ENCODE results near the gene UCHL5. TPM values are rescaled to one million over a fixed set of nuclear protein-coding genes. Genes with fewer than 3 reads are reported as not detected.
"Not testable (repeated sequence)": the region's sequence is repeated elsewhere in the genome, so short reads cannot be mapped to it uniquely, and the experiment has no call there.

The UCHL5 gene
- total RNA-seq, 4 donors from 2014 or later: 7.4 to 40.9 (median 23.1) TPM

- Histone ChIP-seq H3K4me3 (no peak overlapping the region), H3K27ac (no peak overlapping the region), H3K27me3 (no peaks in the 10 kb centered on the region), H3K36me3 (no peaks in the 10 kb centered on the region), H3K9me3 (no peaks in the 10 kb centered on the region), H3K4me1 (no peaks in the 10 kb centered on the region)
- intact Hi-C loops (cut with DNase I; ENCODE audit: low total_unique reads): no loop called here
- DNase-seq: no peak
- no peak for TF ChIP-seq POLR2A (IDR thresholded peaks at IDR 0.05)
These were observed 75.1 kb downstream of the UCHL5 start for GRCh38 chr1:192984080-192984479.

- TF ChIP-seq POLR2A (IDR thresholded peaks at IDR 0.05): no peak
- TF ChIP-seq, protein P1, sequence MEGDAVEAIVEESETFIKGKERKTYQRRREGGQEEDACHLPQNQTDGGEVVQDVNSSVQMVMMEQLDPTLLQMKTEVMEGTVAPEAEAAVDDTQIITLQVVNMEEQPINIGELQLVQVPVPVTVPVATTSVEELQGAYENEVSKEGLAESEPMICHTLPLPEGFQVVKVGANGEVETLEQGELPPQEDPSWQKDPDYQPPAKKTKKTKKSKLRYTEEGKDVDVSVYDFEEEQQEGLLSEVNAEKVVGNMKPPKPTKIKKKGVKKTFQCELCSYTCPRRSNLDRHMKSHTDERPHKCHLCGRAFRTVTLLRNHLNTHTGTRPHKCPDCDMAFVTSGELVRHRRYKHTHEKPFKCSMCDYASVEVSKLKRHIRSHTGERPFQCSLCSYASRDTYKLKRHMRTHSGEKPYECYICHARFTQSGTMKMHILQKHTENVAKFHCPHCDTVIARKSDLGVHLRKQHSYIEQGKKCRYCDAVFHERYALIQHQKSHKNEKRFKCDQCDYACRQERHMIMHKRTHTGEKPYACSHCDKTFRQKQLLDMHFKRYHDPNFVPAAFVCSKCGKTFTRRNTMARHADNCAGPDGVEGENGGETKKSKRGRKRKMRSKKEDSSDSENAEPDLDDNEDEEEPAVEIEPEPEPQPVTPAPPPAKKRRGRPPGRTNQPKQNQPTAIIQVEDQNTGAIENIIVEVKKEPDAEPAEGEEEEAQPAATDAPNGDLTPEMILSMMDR (IDR thresholded peaks at IDR 0.05): no peak
- no peaks in the 10 kb centered on the region for H3K9me3 ChIP-seq
- H3K4me1 ChIP-seq: no peaks in the 10 kb centered on the region
- H3K27ac ChIP-seq: no peak overlapping the region
- H3K27me3 ChIP-seq: no peaks in the 10 kb centered on the region
- H3K4me3 ChIP-seq: no peak overlapping the region
- H3K36me3 ChIP-seq: no peaks in the 10 kb centered on the region
- DNase-seq: no peak
- intact Hi-C loops (cut with DNase I; ENCODE audit: low total_unique reads): no loop called here
These were observed 75.7 kb downstream of the UCHL5 start for GRCh38 chr1:192983349-192983980.

GRCh38 chr1:192980856-192981255 lies 78.3 kb downstream of the UCHL5 start:
- Histone ChIP-seq H3K27me3 (no peaks in the 10 kb centered on the region), H3K4me1 (no peaks in the 10 kb centered on the region), H3K36me3 (no peaks in the 10 kb centered on the region), H3K27ac (no peak overlapping the region), H3K4me3 (no peak overlapping the region), H3K9me3 (no peaks in the 10 kb centered on the region)
- no peak for DNase-seq
- intact Hi-C loops (cut with DNase I; ENCODE audit: low total_unique reads): no loop called here
- TF ChIP-seq, protein P1 (IDR thresholded peaks at IDR 0.05): no peak
- no peak for TF ChIP-seq POLR2A (IDR thresholded peaks at IDR 0.05)

GRCh38 chr1:192980334-192980733 lies 78.8 kb downstream of the UCHL5 start:
- H3K27me3 ChIP-seq; H3K9me3 ChIP-seq; H3K27ac ChIP-seq; H3K4me1 ChIP-seq; H3K4me3 ChIP-seq; H3K36me3 ChIP-seq; DNase-seq; intact Hi-C loops (cut with DNase I; ENCODE audit: low total_unique reads): not testable (repeated sequence)

- Histone ChIP-seq H3K4me1 (no peaks in the 10 kb centered on the region), H3K27me3 (no peaks in the 10 kb centered on the region), H3K4me3 (no peak overlapping the region), H3K9me3 (no peaks in the 10 kb centered on the region), H3K27ac (no peak overlapping the region), H3K36me3 (no peaks in the 10 kb centered on the region)
- intact Hi-C loops (cut with DNase I; ENCODE audit: low total_unique reads): no loop called here
- no peak for DNase-seq
- no peak for TF ChIP-seq POLR2A (IDR thresholded peaks at IDR 0.05)
- TF ChIP-seq, protein P1 (IDR thresholded peaks at IDR 0.05): no peak
These were observed 79.6 kb downstream of the UCHL5 start for GRCh38 chr1:192979542-192979941.

- Histone ChIP-seq H3K9me3 (no peaks in the 10 kb centered on the region), H3K27ac (no peak overlapping the region), H3K4me3 (no peak overlapping the region), H3K27me3 (no peaks in the 10 kb centered on the region), H3K4me1 (no peaks in the 10 kb centered on the region), H3K36me3 (no peaks in the 10 kb centered on the region)
- DNase-seq: no peak
- intact Hi-C loops (cut with DNase I; ENCODE audit: low total_unique reads): no loop called here
- TF ChIP-seq POLR2A (IDR thresholded peaks at IDR 0.05): no peak
- TF ChIP-seq, protein P1 (IDR thresholded peaks at IDR 0.05): no peak
These were observed 80.9 kb downstream of the UCHL5 start for GRCh38 chr1:192978195-192978710.
